ENCODE measurements around the gene SYCP2.
"Not testable (repeated sequence)": the region's sequence is repeated elsewhere in the genome, so short reads cannot be mapped to it uniquely, and the experiment has no call there.

Gene SYCP2

GRCh38 chr20:59933296-59933848 is at the start of gene SYCP2:
TSS of gene SYCP2 (minus strand) at chr20:59933637. CDS start at chr20:59922413, 11,224 bp downstream.
- DNase-seq (ENCODE audit: low spot score), result peak; percentile 35

GRCh38 chr20:59983076-59983475 is 49.6 kb upstream of the SYCP2 start:
- no peak for DNase-seq (ENCODE audit: low spot score)

GRCh38 chr20:59977086-59977485 is 43.6 kb upstream of the SYCP2 start:
- no peak for DNase-seq (ENCODE audit: low spot score)

- DNase-seq (ENCODE audit: low spot score), result no peak
Measured at GRCh38 chr20:59976156-59976782, 42.8 kb upstream of the SYCP2 start.

- DNase-seq (ENCODE audit: low spot score), result no peak
Measured at GRCh38 chr20:59972037-59972801, 38.8 kb upstream of the SYCP2 start.

- no peak for DNase-seq (ENCODE audit: low spot score)
Measured at GRCh38 chr20:59971428-59971827, 38.0 kb upstream of the SYCP2 start.

GRCh38 chr20:59966428-59966827 is 33.0 kb upstream of the SYCP2 start:
- DNase-seq (ENCODE audit: low spot score), result no peak

- no peak for DNase-seq (ENCODE audit: low spot score)
Measured at GRCh38 chr20:59962155-59962554, 28.7 kb upstream of the SYCP2 start.

GRCh38 chr20:59961423-59961822 is 28.0 kb upstream of the SYCP2 start:
- DNase-seq (ENCODE audit: low spot score), result no peak

GRCh38 chr20:59958626-59959025 is 25.2 kb upstream of the SYCP2 start:
- DNase-seq (ENCODE audit: low spot score), result no peak

- DNase-seq (ENCODE audit: low spot score), result no peak
Measured at GRCh38 chr20:59958123-59958522, 24.7 kb upstream of the SYCP2 start, which contains the start of gene CDH26. TSS of gene CDH26 (plus strand) at chr20:59958423. CDS start at chr20:59958727, 304 bp downstream.

GRCh38 chr20:59957568-59957967 is 24.1 kb upstream of the SYCP2 start:
- not testable (repeated sequence) for DNase-seq (ENCODE audit: low spot score)

GRCh38 chr20:59955131-59955796 is 21.8 kb upstream of the SYCP2 start:
- peak; percentile 26 for DNase-seq (ENCODE audit: low spot score)

GRCh38 chr20:59954718-59955117 is 21.3 kb upstream of the SYCP2 start:
- DNase-seq (ENCODE audit: low spot score), result no peak

- no peak for DNase-seq (ENCODE audit: low spot score)
Measured at GRCh38 chr20:59949911-59950310, 16.5 kb upstream of the SYCP2 start.

GRCh38 chr20:59948828-59949720 is 15.6 kb upstream of the SYCP2 start:
- peak; percentile 58 for DNase-seq (ENCODE audit: low spot score)

GRCh38 chr20:59948212-59948611 is 14.8 kb upstream of the SYCP2 start:
- DNase-seq (ENCODE audit: low spot score), result no peak

GRCh38 chr20:59947376-59947775 is 13.9 kb upstream of the SYCP2 start:
- no peak for DNase-seq (ENCODE audit: low spot score)

GRCh38 chr20:59945731-59946130 is 12.3 kb upstream of the SYCP2 start:
- DNase-seq (ENCODE audit: low spot score), result no peak

- DNase-seq (ENCODE audit: low spot score), result no peak
Measured at GRCh38 chr20:59945175-59945574, 11.7 kb upstream of the SYCP2 start.

GRCh38 chr20:59944726-59945125 is 11.3 kb upstream of the SYCP2 start:
- DNase-seq (ENCODE audit: low spot score), result no peak

GRCh38 chr20:59942245-59942644 is 8.8 kb upstream of the SYCP2 start:
- no peak for DNase-seq (ENCODE audit: low spot score)
